Parathyroid adenoma (tissue), 2 donors: ENCODE results near the gene HPS4.

Source experiments
- H2AFZ ChIP-seq: fragments of 300-600 bp; sonication (generic); one replicate; pipeline ENCODE4 v1.7.0; 2017; ENCODE audit warnings: antibody characterized with exemption, mild to moderate bottlenecking
- H3K27ac ChIP-seq: fragments of 300-600 bp; sonication (generic); one replicate; pipeline ENCODE4 v1.7.0; 2017
- H3K27me3 ChIP-seq: fragments of 300-600 bp; sonication (generic); one replicate; pipeline ENCODE4 v1.7.0; 2017; ENCODE audit warnings: low read length; ENCODE audit not compliant: control insufficient read depth, insufficient read depth
- H3K36me3 ChIP-seq: fragments of 300-600 bp; sonication (generic); one replicate; pipeline ENCODE4 v1.7.0; 2017; ENCODE audit warnings: low read length; ENCODE audit not compliant: control insufficient read depth, insufficient read depth
- H3K4me1 ChIP-seq: fragments of 300-600 bp; sonication (generic); one replicate; pipeline ENCODE4 v1.7.0; 2017; ENCODE audit warnings: control low read depth
- H3K4me2 ChIP-seq: fragments of 300-600 bp; sonication (generic); one replicate; pipeline ENCODE4 v1.7.0; 2017; ENCODE audit warnings: low read length
- H3K4me3 ChIP-seq: fragments of 300-600 bp; sonication (generic); one replicate; pipeline ENCODE4 v1.7.0; 2017; ENCODE audit warnings: low read depth, low read length
- H3K79me2 ChIP-seq: fragments of 300-600 bp; sonication (generic); one replicate; pipeline ENCODE4 v1.7.0; 2017; ENCODE audit warnings: control low read depth
- H3K9ac ChIP-seq: fragments of 300-600 bp; sonication (generic); one replicate; pipeline ENCODE4 v1.7.0; 2017; ENCODE audit warnings: mild to moderate bottlenecking
- H3K9me3 ChIP-seq: fragments of 300-600 bp; sonication (generic); one replicate; pipeline ENCODE4 v1.7.0; 2017; ENCODE audit warnings: low read length; ENCODE audit not compliant: control insufficient read depth
- TF ChIP-seq, protein P1 (sequence below): fragments of 300-600 bp; sonication (generic); IDR thresholded peaks from one replicate; pipeline ENCODE4 v1.7.0; 2017; ENCODE audit warnings: antibody characterized with exemption, mild to moderate bottlenecking
- donor health status: primary hyperparathyroidism.

Gene HPS4

DNA sequence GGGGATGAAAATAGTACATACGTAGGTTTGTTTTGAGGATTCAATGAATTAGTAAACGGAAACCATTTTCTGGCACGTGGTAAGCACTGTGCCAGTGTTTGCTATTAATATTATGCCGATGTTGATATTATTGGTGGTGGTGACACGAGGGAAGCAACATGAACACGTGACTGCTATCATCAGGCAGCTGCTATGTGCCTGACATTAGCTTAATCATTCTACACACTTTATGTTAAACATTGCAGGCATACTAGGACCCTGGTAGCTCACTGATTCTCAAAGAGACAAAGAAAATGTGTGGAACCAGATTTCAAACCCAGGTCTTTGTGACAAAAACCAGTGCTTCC is 750 bp upstream of the HPS4 start:
- Histone ChIP-seq H3K4me3 (peak overlapping the region; percentile 86), H3K4me2 (peak overlapping the region; percentile 70), H3K79me2 (peaks cover 3% of the 10 kb centered on the region), H3K36me3 (no peaks in the 10 kb centered on the region), H3K9me3 (no peaks in the 10 kb centered on the region), H2AFZ (peak overlapping the region; percentile 93), H3K27me3 (no peaks in the 10 kb centered on the region), H3K4me1 (peaks cover 3% of the 10 kb centered on the region), H3K9ac (no peak overlapping the region), H3K27ac (peak overlapping the region; percentile 70)
- TF ChIP-seq, protein P1, sequence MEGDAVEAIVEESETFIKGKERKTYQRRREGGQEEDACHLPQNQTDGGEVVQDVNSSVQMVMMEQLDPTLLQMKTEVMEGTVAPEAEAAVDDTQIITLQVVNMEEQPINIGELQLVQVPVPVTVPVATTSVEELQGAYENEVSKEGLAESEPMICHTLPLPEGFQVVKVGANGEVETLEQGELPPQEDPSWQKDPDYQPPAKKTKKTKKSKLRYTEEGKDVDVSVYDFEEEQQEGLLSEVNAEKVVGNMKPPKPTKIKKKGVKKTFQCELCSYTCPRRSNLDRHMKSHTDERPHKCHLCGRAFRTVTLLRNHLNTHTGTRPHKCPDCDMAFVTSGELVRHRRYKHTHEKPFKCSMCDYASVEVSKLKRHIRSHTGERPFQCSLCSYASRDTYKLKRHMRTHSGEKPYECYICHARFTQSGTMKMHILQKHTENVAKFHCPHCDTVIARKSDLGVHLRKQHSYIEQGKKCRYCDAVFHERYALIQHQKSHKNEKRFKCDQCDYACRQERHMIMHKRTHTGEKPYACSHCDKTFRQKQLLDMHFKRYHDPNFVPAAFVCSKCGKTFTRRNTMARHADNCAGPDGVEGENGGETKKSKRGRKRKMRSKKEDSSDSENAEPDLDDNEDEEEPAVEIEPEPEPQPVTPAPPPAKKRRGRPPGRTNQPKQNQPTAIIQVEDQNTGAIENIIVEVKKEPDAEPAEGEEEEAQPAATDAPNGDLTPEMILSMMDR = no peak

DNA sequence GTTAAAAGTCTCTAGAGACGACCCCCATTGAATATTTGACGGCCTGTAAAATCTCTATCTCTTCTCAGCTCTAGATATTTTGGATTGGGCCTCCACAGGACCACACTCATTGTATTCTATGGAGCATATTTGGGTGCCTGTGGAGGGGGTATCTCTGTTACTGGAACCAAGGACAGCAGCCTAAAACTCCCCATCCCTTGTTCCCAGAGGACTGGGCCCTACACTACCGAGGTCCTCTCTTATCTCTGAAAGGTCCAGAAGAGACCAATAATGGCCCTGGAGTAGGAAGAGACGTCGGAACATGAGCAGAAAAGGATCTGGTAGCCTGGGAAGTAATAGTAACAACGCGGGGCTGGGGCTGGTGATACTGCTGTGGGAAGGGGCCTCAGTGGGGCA is 542 bp downstream of the HPS4 start:
- H3K4me1 ChIP-seq = peaks cover 3% of the 10 kb centered on the region
- H3K9ac ChIP-seq = peak overlapping the region; percentile 80
- H3K4me3 ChIP-seq = peak overlapping the region; percentile 86
- no peaks in the 10 kb centered on the region for H3K36me3 ChIP-seq
- peak overlapping the region; percentile 93 for H2AFZ ChIP-seq
- H3K4me2 ChIP-seq = peak overlapping the region; percentile 89
- H3K27me3 ChIP-seq = no peaks in the 10 kb centered on the region
- peak overlapping the region; percentile 83 for H3K27ac ChIP-seq
- peaks cover 3% of the 10 kb centered on the region for H3K79me2 ChIP-seq
- TF ChIP-seq, protein P1 = no peak
- no peaks in the 10 kb centered on the region for H3K9me3 ChIP-seq

DNA sequence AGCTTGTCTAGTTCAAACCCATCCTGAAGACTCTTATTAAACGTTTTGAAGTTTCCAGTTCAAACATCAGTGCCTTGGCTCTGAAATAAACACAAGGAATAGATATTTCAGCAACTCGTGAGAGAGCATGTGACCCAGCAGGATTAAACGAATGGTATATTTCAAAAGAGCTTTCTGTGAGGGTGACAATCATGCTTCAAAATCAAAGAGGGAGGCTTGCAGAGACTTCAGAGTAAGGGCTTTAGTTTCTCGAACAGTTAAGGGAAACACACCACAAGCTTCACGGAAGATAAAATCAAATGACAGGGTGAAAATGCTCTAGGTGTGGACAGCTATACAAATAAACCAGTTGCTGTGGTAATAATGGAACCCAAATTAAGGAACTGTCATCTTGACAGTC is 1.4 kb downstream of the HPS4 start:
- H3K9ac ChIP-seq = no peak overlapping the region
- no peaks in the 10 kb centered on the region for H3K36me3 ChIP-seq
- H3K27me3 ChIP-seq = no peaks in the 10 kb centered on the region
- H3K4me1 ChIP-seq = peaks cover 3% of the 10 kb centered on the region
- H2AFZ ChIP-seq = no peak overlapping the region
- H3K9me3 ChIP-seq = no peaks in the 10 kb centered on the region
- peaks cover 3% of the 10 kb centered on the region for H3K79me2 ChIP-seq
- H3K4me3 ChIP-seq = no peak overlapping the region
- H3K4me2 ChIP-seq = no peak overlapping the region
- TF ChIP-seq, protein P1 = no peak
- H3K27ac ChIP-seq = no peak overlapping the region

DNA sequence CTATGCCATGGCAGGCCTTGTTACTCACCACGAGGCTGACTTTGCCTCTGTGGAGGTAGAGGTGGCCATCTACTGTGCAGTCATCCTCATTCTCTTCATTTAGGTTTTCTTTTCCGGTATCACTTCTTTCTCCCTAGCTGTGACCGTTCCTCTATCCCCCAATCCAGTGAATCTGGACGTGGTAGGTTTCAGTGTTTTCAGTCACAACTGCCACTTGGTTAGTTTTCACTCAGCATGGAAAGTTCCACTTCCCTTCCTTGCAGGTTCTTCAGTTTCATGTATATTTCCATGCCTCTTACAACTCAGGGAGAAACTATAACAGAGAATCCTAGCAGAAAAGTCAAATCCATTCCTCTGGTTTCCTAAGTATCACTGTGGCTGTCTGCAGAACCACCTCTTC is 1.9 kb downstream of the HPS4 start:
- no peak overlapping the region for H3K4me2 ChIP-seq
- no peak overlapping the region for H3K9ac ChIP-seq
- H2AFZ ChIP-seq = no peak overlapping the region
- TF ChIP-seq, protein P1 = no peak
- peaks cover 3% of the 10 kb centered on the region for H3K4me1 ChIP-seq
- no peaks in the 10 kb centered on the region for H3K27me3 ChIP-seq
- H3K4me3 ChIP-seq = no peak overlapping the region
- H3K79me2 ChIP-seq = peaks cover 3% of the 10 kb centered on the region
- no peaks in the 10 kb centered on the region for H3K36me3 ChIP-seq
- H3K9me3 ChIP-seq = no peaks in the 10 kb centered on the region
- no peak overlapping the region for H3K27ac ChIP-seq

DNA sequence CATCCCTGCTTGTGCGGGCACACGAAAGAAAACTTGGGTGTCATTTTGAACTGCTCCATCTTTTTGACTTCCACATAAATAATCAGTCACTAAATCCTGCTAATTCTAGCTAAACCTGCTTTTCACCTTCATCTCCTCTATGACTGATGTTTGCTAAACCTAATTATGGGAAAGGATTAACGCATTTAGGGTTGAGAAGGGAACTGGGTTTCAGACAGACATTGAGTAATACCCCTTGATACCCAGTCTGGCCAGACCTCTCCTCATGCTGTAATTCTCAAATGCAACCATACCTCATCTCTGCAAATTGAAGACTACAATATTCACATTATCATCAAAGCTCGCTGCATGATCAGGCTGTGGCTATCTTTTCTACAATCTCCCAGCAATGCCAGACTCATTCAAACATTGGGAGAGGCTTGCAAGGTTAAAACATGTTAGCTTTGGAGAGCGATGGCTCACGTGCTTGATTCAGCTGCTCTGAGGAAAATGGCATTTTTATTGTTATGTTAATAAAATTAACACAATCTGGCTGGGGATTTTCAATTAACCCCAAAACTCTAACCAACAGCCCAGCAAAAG is 2.4 kb downstream of the HPS4 start:
- Histone ChIP-seq H3K36me3 (no peaks in the 10 kb centered on the region), H3K9ac (no peak overlapping the region), H3K4me2 (no peak overlapping the region), H3K9me3 (no peaks in the 10 kb centered on the region), H3K4me1 (peaks cover 3% of the 10 kb centered on the region), H3K4me3 (no peak overlapping the region), H3K27me3 (no peaks in the 10 kb centered on the region), H3K79me2 (peaks cover 3% of the 10 kb centered on the region), H2AFZ (no peak overlapping the region), H3K27ac (no peak overlapping the region)
- TF ChIP-seq, protein P1 = no peak
